Activated CD8-positive, alpha-beta memory T cell treated with anti-CD3 and anti-CD28 coated beads for 1 hour (primary cell): Measurements from ENCODE around the gene PIGR.
A peak's percentile ranks its signal among the peaks of the same experiment; 100 is the strongest.

Source experiments
- DNase-seq, 2 donors: peaks; one replicate each; pipeline ENCODE4 v3.0.0-alpha.2; 2020; ENCODE audit warnings: low read depth in 1 of 2; ENCODE audit errors: extremely low read depth in 1 of 2

Gene PIGR

GRCh38 chr1:206911064-206911663 lies 35.1 kb downstream of the PIGR start:
- no peak for DNase-seq

- DNase-seq = no peak
These were observed 36.4 kb downstream of the PIGR start for GRCh38 chr1:206909883-206910318.

- DNase-seq = peak in 1 of 2 donors; percentile 28
These were observed 36.9 kb downstream of the PIGR start for GRCh38 chr1:206909161-206909882.

DNA sequence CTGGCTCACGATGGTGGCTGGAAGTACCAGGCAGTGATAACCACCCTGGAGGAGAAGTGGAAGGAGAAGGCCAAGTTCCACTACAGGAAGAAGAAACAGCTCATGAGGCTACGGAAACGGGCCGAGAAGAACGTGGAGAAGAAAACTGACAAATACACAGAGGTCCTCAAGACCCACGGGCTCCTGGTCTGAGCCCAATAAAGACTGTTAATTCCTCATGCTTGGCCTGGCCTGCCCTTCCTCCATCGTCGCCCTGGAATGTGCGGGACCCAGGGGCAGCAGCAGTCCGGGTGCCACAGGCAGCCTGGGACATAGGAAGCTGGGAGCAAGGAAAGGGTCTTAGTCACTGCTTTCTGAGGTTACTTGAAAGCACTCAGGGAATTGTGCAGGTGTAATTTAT lies 38.2 kb downstream of the PIGR start:
- DNase-seq = no peak

- no peak for DNase-seq
These were observed 38.8 kb downstream of the PIGR start for GRCh38 chr1:206907304-206907991.

- no peak for DNase-seq
These were observed 40.7 kb downstream of the PIGR start for GRCh38 chr1:206905295-206906164.

DNA sequence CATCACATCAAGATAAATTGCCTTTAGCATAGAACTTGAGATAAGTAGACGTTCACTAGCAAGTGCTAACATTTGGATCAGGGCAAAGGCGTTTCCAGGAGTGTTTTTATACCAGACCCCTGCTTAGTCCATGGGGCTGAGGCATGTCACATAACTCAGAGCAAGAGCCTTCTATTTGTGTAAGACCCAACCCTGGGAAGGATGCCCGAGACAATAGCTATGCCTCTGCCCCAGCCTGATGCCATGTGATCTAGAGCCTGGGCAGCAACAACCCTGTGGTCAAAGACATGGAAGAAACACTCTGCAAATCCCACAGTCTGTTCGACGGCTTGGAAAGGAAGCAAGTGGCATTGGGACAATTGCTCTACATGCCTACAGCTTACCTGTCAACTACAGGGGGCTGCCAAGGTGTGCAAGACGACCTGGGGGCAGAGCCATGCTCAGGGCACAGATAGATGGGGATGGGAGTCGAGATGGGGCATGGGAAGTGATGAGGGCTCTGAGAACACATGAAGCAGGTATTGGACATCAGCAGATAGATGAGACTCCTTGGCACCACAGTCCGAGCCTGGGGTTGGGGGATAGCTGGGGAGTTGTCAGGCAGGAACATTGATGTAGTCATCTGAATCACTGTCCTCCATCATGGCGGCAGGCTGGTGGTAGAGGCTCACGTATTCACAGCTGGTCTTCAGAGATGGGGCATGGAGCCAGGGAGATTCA lies 41.7 kb downstream of the PIGR start:
- DNase-seq = no peak

- no peak for DNase-seq
These were observed 42.6 kb downstream of the PIGR start for GRCh38 chr1:206903687-206904086.

- DNase-seq = no peak
These were observed 43.6 kb downstream of the PIGR start for GRCh38 chr1:206902702-206903101.

- DNase-seq = no peak
These were observed 44.3 kb downstream of the PIGR start for GRCh38 chr1:206901944-206902343.

DNA sequence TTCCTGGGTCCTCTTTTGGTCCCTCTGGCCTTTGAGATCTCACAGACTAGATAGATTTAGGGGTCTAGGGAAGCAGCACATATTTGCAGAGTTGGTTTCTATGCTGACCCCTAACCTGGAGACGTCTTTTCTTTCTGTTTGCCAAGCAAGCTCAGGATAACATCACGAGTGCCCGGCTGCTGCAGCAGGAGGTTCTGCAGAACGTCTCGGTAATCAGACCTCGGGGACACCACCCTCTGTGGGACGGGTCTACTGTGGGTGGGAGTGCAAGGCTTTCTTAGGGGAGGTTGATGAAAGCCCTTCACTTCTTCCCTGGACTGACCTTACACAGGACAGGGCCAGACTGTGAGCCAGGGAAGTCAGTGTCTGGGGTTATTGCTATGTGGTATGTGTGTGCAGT lies 46.1 kb downstream of the PIGR start:
- DNase-seq = no peak

DNA sequence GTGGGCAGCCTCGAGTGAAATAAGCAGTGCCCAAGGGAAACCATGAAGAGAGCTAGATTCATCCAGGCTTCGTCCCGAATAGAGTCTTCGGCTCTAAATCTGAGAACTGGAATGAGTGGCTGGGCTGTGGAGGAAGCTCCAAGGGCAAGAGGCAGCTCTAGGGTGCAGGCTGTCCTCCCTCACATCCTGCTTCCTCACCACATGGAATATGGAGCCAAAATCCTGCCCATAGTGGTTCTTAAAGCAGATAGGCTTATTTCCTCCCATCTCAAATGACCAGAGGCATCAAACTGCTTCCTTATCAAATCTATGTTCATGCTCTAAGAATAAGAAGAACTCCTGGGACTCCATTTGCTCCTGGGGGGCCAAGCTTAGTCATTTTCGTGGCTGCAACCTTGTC lies 46.5 kb downstream of the PIGR start:
- no peak for DNase-seq

DNA sequence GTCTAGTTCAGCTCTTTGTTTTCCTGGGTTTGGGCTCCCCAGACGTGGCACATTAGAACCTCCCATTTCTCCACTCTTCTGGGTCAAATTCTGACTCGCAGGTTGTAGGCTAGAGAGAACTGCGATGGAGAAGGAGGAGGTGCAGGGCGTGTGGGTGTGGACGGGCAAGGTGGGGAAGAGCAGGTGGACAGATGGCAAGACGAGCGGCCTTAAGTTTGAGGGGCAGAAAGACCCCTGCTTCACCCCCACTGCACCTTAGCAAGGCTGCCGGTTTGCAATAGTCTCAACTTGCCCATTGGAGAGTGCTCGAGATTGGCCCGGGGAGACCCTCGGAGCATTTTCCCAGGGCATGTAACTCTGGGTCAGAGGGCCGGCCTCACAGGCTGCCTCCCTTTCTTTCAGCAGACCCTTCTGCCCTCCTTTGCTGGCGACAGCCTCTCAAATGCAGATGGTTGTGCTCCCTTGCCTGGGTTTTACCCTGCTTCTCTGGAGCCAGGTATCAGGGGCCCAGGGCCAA lies 47.3 kb downstream of the PIGR start:
- DNase-seq = no peak

DNA sequence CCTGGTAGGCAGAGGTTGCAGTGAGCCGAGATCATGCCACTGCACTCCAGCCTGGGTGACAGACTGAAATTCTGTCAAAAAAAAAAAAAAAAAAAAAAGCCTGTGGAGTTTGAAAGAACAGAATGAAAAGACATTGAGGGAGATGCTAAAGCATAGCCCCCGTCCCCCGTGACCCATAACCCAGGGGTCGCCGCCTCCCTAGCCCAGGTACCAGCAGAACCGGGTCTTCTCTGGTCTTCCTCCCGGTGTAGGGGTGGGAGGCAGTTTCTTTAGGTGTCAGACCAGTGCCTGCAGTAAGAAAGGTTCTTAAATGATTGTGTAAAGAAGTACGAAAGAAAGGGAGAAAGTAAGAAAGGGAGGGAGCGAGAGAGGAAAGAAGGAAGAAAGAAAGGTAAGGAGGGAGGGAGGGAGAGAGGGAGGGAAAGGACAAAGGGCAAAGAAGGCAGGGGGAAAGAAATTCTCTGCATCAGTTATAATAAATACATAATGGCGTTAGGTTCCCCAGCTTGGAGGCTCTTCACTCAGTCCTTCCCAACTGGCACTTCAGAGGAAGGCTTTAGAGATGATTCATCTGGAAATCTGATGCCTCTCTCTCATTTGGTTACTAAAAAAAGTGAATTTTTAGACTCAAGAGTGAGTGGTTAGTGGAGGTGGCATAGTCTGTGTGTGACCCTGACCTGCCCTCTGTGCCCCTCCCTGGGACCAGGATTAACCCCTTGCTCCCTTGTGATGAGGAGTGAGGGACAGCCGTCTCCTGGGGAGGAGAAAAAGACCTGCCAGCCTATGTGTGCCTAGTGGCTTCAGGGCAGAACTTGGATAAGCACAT lies 48.0 kb downstream of the PIGR start:
- DNase-seq = no peak

DNA sequence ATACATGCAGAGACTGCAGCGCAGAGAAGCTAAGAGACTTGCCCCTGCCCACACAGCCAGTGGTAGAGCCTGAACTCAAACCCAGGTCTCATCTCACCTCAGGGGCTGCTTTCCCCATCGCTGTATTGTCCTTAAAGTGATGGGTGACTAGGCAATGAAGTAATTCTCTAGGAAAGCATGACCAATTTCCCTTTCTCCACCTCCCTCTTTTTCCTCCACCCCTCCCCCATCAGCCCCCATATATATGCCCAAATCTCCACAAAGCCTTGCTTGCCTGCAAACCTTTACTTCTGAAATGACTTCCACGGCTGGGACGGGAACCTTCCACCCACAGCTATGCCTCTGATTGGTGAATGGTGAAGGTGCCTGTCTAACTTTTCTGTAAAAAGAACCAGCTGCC lies 49.1 kb downstream of the PIGR start, which contains the start of gene IL24:
Gene IL24 (plus strand): TSS at position 269 of the 400 bp plus-strand sequence. CDS start 390 bp downstream, outside the sequence.
- DNase-seq = no peak

GRCh38 chr1:206896261-206896660 lies 50.0 kb downstream of the PIGR start:
- DNase-seq = no peak

DNA sequence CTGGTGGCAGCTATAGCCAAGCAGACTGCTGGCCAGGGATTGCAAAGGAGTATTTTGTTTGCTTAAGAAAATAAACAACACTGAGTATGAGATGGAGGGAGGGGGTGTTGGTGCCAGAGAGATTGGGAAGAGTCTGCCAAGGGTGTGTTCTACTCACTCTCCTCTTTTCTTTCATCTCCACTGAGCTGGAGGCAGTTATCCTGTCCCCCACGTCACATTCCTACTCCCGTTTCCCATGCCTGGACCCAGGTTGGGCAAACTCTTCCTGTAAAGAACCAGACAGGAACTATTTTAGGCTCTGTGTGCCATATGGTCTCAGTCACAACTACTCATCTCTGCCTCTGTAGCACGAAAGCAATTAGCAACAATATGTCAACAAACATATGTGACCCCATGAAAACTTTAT lies 50.4 kb downstream of the PIGR start:
- DNase-seq = no peak

GRCh38 chr1:206895325-206895724 lies 50.9 kb downstream of the PIGR start:
- no peak for DNase-seq

DNA sequence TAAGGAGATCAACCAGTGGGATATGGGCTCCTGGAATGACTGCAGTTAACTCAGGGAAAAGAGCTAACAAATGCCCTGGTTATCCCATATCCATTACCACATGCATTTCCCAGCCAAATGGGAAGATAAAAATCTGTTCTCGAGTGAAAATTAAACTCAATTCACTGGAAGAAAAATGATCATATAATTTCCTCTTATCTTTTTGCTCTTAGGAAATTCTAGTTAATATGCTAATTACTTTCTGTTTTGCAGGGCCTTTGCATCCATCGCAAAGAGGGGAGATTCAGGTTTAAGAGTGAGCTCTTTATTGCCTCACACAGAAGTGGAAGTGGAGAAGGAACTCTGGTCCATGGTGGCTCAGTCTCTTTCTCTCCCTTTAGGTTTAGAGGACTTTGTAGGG lies 52.9 kb downstream of the PIGR start:
- DNase-seq = no peak
